Endometrium (tissue), 2 donors: ENCODE data around the gene SSR4.
"Not testable (repeated sequence)": the region's sequence is repeated elsewhere in the genome, so short reads cannot be mapped to it uniquely, and the experiment has no call there.

Source experiments
- FAIRE-seq: peaks from 2 replicates; lab custom pipeline; 2012; peaks lifted over from hg19 to GRCh38; lab: Jason Lieb, UNC
- donor health status: control.
- donor health status: control.

The SSR4 gene

GRCh38 chrX:153794018-153794896 is at the start of gene SSR4, which contains the start of gene IDH3G:
TSS of gene SSR4 (plus strand) at chrX:153794668. CDS start at chrX:153794688, 20 bp downstream.
TSS of gene IDH3G (minus strand) at chrX:153794375. CDS start at chrX:153794326, 49 bp downstream.
- peak; percentile 58 for FAIRE-seq

- not testable (repeated sequence) for FAIRE-seq
Measured at GRCh38 chrX:153745067-153745433, 49.4 kb upstream of the SSR4 start.

GRCh38 chrX:153746359-153746758 is 48.1 kb upstream of the SSR4 start:
- FAIRE-seq = no peak

- FAIRE-seq = not testable (repeated sequence)
Measured at GRCh38 chrX:153746991-153747390, 47.5 kb upstream of the SSR4 start.

- FAIRE-seq = not testable (repeated sequence)
Measured at GRCh38 chrX:153749017-153749416, 45.5 kb upstream of the SSR4 start.

- no peak for FAIRE-seq
Measured at GRCh38 chrX:153750127-153750774, 44.2 kb upstream of the SSR4 start.

GRCh38 chrX:153755136-153755535 is 39.3 kb upstream of the SSR4 start:
- FAIRE-seq = no peak

- FAIRE-seq = no peak
Measured at GRCh38 chrX:153761863-153762262, 32.6 kb upstream of the SSR4 start.

GRCh38 chrX:153762626-153763173 is 31.8 kb upstream of the SSR4 start:
- no peak for FAIRE-seq

GRCh38 chrX:153763298-153763932 is 31.1 kb upstream of the SSR4 start:
- FAIRE-seq = no peak

GRCh38 chrX:153763989-153764755 is 30.3 kb upstream of the SSR4 start, which contains the start of gene PLXNB3:
TSS of gene PLXNB3 (plus strand) at chrX:153764249. CDS start at chrX:153765536, 1,287 bp downstream.
- FAIRE-seq = no peak

GRCh38 chrX:153764786-153765137 is 29.7 kb upstream of the SSR4 start:
- FAIRE-seq = no peak

GRCh38 chrX:153765138-153766079 is 29.1 kb upstream of the SSR4 start:
- no peak for FAIRE-seq

- no peak for FAIRE-seq
Measured at GRCh38 chrX:153766098-153766817, 28.2 kb upstream of the SSR4 start.

GRCh38 chrX:153766871-153767673 is 27.4 kb upstream of the SSR4 start:
- FAIRE-seq = no peak

- FAIRE-seq = no peak
Measured at GRCh38 chrX:153767674-153768055, 26.8 kb upstream of the SSR4 start.

- FAIRE-seq = no peak
Measured at GRCh38 chrX:153768311-153769157, 25.9 kb upstream of the SSR4 start.
